ENCODE results near the gene ZNF865. TPM values are rescaled to one million over a fixed set of nuclear protein-coding genes. Genes with fewer than 3 reads are reported as not detected.

Gene ZNF865
- total RNA-seq, 4 donors from 2014 or later = 8.1 to 17.8 (median 12.3) TPM

- no peak for DNase-seq (ENCODE audit: low spot score in 2 of 2)
- TF ChIP-seq CTCF (IDR thresholded peaks at IDR 0.05) (no peak), POLR2A (IDR thresholded peaks at IDR 0.05) (no peak)
- 88 to 94% methylated on average over 12 to 20 of the region's 20 CpGs for whole genome bisulfite sequencing, 2 donors
- H3K4me3 ChIP-seq (ENCODE audit: low read depth, poor library complexity, severe bottlenecking) = no peak overlapping the region
- intact Hi-C loops (cut with DNase I; ENCODE audit: low total_unique reads) = no loop called here
Observed at GRCh38 chr19:55663846-55664536, 58.5 kb downstream of the ZNF865 start.

DNA sequence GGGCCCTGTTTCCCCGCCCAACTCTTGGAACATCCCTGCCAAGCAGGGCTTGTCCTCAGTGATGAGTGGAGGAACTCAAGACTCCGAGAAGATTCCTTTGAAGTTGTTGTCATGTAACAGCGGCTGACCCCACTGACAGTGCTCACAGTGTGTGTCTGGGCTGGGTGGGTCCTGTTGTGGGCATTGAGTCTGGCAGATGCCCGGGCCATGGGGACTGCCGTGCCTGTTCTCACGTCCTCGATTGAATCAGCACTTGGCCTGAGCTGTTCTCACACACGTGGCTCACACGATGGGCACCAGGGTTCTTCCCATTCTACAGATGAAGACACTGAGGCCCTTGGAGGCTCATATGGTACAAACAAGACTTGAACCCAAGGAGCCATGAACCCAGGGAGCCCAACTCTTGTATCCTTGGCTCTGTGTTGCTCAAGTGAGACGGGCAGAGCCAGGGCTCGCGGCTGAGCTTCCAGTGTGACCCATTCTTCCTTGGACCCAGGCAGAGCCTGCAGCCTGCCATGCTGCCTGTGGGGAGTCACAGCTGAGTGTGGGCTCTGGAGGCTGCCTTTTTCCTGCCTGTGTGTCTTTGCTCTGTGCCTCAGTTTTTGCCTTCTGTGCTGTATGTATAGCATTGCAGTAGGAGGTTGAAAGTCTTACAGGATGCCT lies 61.0 kb downstream of the ZNF865 start:
- DNase-seq (ENCODE audit: low spot score in 2 of 2) = no peak
- TF ChIP-seq CTCF (IDR thresholded peaks at IDR 0.05) (no peak), POLR2A (IDR thresholded peaks at IDR 0.05) (no peak)
- intact Hi-C loops (cut with DNase I; ENCODE audit: low total_unique reads) = no loop called here
- H3K4me3 ChIP-seq (ENCODE audit: low read depth, poor library complexity, severe bottlenecking) = no peak overlapping the region
- 80% methylated on average over 12 of the region's 12 CpGs for WGBS, 2 donors

Other genes starting within 250 kb of the ZNF865 start
- not detected for gene GARIN5B, start 242.4 kb upstream of the ZNF865 start, total RNA-seq
- gene IL11, start 235.2 kb upstream of the ZNF865 start, total RNA-seq = under 1 TPM in 3 of 4 donors, not detected in 1; 0.23 to 0.68 (median 0.46) TPM
- gene TMEM190, start 228.8 kb upstream of the ZNF865 start, total RNA-seq = not detected
- 10 to 100 TPM; 32.2 to 61.6 (median 47.5) TPM for gene TMEM238, start 221.4 kb upstream of the ZNF865 start, total RNA-seq
- 100 to 1,000 TPM; 466 to 875 (median 590) TPM for gene RPL28, start 219.7 kb upstream of the ZNF865 start, total RNA-seq
- gene UBE2S, start 197.9 kb upstream of the ZNF865 start, total RNA-seq = 10 to 100 TPM in 1 of 4 donors, 1 to 10 TPM in 3; 6.2 to 14.6 (median 9.2) TPM
- under 1 TPM in 1 of 4 donors, not detected in 3; 0.10 TPM for gene SHISA7, start 162.3 kb upstream of the ZNF865 start, total RNA-seq
- 10 to 100 TPM; 31.0 to 73.1 (median 66.4) TPM for gene ISOC2, start 144.0 kb upstream of the ZNF865 start, total RNA-seq
- gene C19orf85, start 140.9 kb upstream of the ZNF865 start, total RNA-seq = not detected
- gene ZNF628, start 129.0 kb upstream of the ZNF865 start, total RNA-seq = 10 to 100 TPM in 3 of 4 donors, 1 to 10 TPM in 1; 5.4 to 17.9 (median 12.2) TPM
- gene NAT14, start 120.5 kb upstream of the ZNF865 start, total RNA-seq = 1 to 10 TPM; 2.5 to 5.3 (median 4.1) TPM
- gene SSC5D, start 117.2 kb upstream of the ZNF865 start, total RNA-seq = 1 to 10 TPM in 3 of 4 donors, under 1 TPM in 1; 0.64 to 6.2 (median 3.0) TPM
- not detected for gene SBK2, start 68.5 kb upstream of the ZNF865 start, total RNA-seq
- under 1 TPM in 1 of 4 donors, not detected in 3; 0.26 TPM for gene SBK3, start 60.1 kb upstream of the ZNF865 start, total RNA-seq
- gene ZNF579, start 24.8 kb upstream of the ZNF865 start, total RNA-seq = 1 to 10 TPM; 4.2 to 5.1 (median 4.6) TPM
- 10 to 100 TPM in 1 of 4 donors, 1 to 10 TPM in 3; 5.9 to 14.3 (median 7.7) TPM for gene FIZ1, start 6.1 kb upstream of the ZNF865 start, total RNA-seq
- gene ZNF524, start 5.4 kb upstream of the ZNF865 start, total RNA-seq = 10 to 100 TPM; 58.4 to 88.3 (median 78.3) TPM
- gene ZNF784, start 18.9 kb downstream of the ZNF865 start, total RNA-seq = 10 to 100 TPM in 2 of 4 donors, 1 to 10 TPM in 2; 5.7 to 10.3 (median 8.3) TPM
- gene ZNF580, start 35.4 kb downstream of the ZNF865 start, total RNA-seq = 10 to 100 TPM; 14.1 to 38.0 (median 22.9) TPM
- gene ZNF581, start 38.0 kb downstream of the ZNF865 start, total RNA-seq = 10 to 100 TPM; 20.1 to 27.3 (median 22.8) TPM
- 10 to 100 TPM in 1 of 4 donors, 1 to 10 TPM in 3; 7.9 to 10.4 (median 8.5) TPM for gene CCDC106, start 42.6 kb downstream of the ZNF865 start, total RNA-seq
- 100 to 1,000 TPM in 3 of 4 donors, 10 to 100 TPM in 1; 78.8 to 149 (median 106) TPM for gene U2AF2, start 49.4 kb downstream of the ZNF865 start, total RNA-seq
- 100 to 1,000 TPM in 3 of 4 donors, 10 to 100 TPM in 1; 81.2 to 189 (median 120) TPM for gene EPN1, start 69.6 kb downstream of the ZNF865 start, total RNA-seq
- gene NLRP9, start 132.8 kb downstream of the ZNF865 start, total RNA-seq = not detected
- not detected for gene RFPL4A, start 153.4 kb downstream of the ZNF865 start, total RNA-seq
- not detected for gene RFPL4AL1, start 163.5 kb downstream of the ZNF865 start, total RNA-seq
- gene NLRP11, start 226.4 kb downstream of the ZNF865 start, total RNA-seq = under 1 TPM in 1 of 4 donors, not detected in 3; 0.10 TPM
- gene NLRP4, start 230.9 kb downstream of the ZNF865 start, total RNA-seq = not detected

Data from lower leg skin (tissue), 4 donors.